ENCODE measurements around the gene SCO1. TPM values are rescaled to one million over a fixed set of nuclear protein-coding genes. Genes with fewer than 3 reads are reported as not detected.

The SCO1 gene
- total and polyA plus RNA-seq, 2 of the 4 experiments (the other 2 are of a cell fraction) = 17.0 to 21.7 TPM

- no TSS peak for BruUV-seq (replicated peaks)
- no peak overlapping the region for H2BK20ac ChIP-seq (ENCODE audit: low read depth, low read length)
- no peaks in the 10 kb centered on the region for H3K4me1 ChIP-seq (ENCODE audit: control insufficient read depth, insufficient read depth, low read length)
- H2AFZ ChIP-seq (replicated peaks; ENCODE audit: low read length, poor library complexity) = no peak overlapping the region
- H2AK5ac ChIP-seq (ENCODE audit: low read depth, low read length) = no peak overlapping the region
- H3K79me1 ChIP-seq (ENCODE audit: low read depth in 1 of 2, low read length in 2 of 2) = no peaks in the 10 kb centered on the region
- H3K14ac ChIP-seq (replicated peaks; ENCODE audit: low read depth, low read length) = no peak overlapping the region
- H2BK120ac ChIP-seq (ENCODE audit: low read depth, low read length) = no peak overlapping the region
- H2BK15ac ChIP-seq (ENCODE audit: low read depth, low read length) = no peak overlapping the region
- in situ Hi-C loops (cut with MboI; ENCODE audit: low sequenced_read_pairs) (loop anchor here (10.0 kb wide), 1 partner anchor 61 kb away; no protein-coding TSS in a partner anchor), intact Hi-C loops (cut with micrococcal nuclease) (loop anchor here (10.0 kb wide), 1 partner anchor 1269 kb away; the partner anchor contains the start of gene ZNF18), dilution Hi-C loops (cut with HindIII; ENCODE audit: low sequenced_read_pairs, unreplicated experiment) (no loop called here)
- no peak overlapping the region for H2BK5ac ChIP-seq (ENCODE audit: low read depth, low read length, poor library complexity, severe bottlenecking)
- H4K8ac ChIP-seq (ENCODE audit: low read depth in 2 of 2, low read length in 2 of 2) = no peak overlapping the region
- H3K9me1 ChIP-seq (ENCODE audit: insufficient read depth, low read length) = 0 out of 2 replicates have a peak, but pooled peaks cover 3% of the 10 kb centered on the region
- ATAC-seq (ENCODE audit: low read depth) = no peak
- DNase-seq = no peak
- H4K20me1 ChIP-seq (ENCODE audit: insufficient read depth, low read length) = no peaks in the 10 kb centered on the region
- H3K56ac ChIP-seq (ENCODE audit: extremely low read depth, insufficient read depth, low read length) = no peak overlapping the region
- H3K4ac ChIP-seq (ENCODE audit: low read depth, low read length) = no peak overlapping the region
- TF ChIP-seq CHD1 (IDR thresholded peaks at IDR 0.05; ENCODE audit: low read depth, low read length) (no peak), MAFK (IDR thresholded peaks at IDR 0.05; ENCODE audit: low read depth, low read length) (no peak), RCOR1 (IDR thresholded peaks at IDR 0.05; ENCODE audit: insufficient replicate concordance, low read length) (no peak), POLR2A (IDR thresholded peaks at IDR 0.05; ENCODE audit: low read depth, low read length) (no peak), SMC3 (IDR thresholded peaks at IDR 0.05; ENCODE audit: low read depth, low read length) (no peak), RAD21 (IDR thresholded peaks at IDR 0.05; ENCODE audit: low read length) (no peak), BHLHE40 (IDR thresholded peaks at IDR 0.05; ENCODE audit: low read depth, low read length) (no peak), MXI1 (IDR thresholded peaks at IDR 0.05; ENCODE audit: borderline replicate concordance, low read depth, low read length) (no peak), NFE2L2 (IDR thresholded peaks at IDR 0.05; ENCODE audit: low read depth, low read length) (no peak), RFX5 (IDR thresholded peaks at IDR 0.05; ENCODE audit: low read depth, low read length) (no peak)
- H3K23ac ChIP-seq (ENCODE audit: low read depth, low read length) = no peak overlapping the region
- POLR2A ChIA-PET (ENCODE audit: unreplicated experiment) = no interaction called here
- no peaks in the 10 kb centered on the region for H3K9me3 ChIP-seq (ENCODE audit: control insufficient read depth, insufficient read depth, low read length)
- no peak overlapping the region for H3K9ac ChIP-seq (ENCODE audit: low read depth, low read length)
- no peak overlapping the region for H3K18ac ChIP-seq (ENCODE audit: low read depth, low read length)
- H3K4me2 ChIP-seq (ENCODE audit: low read depth, low read length) = no peak overlapping the region
- H2AK9ac ChIP-seq (replicated peaks; ENCODE audit: low read depth, low read length, poor library complexity) = no peak overlapping the region
- peaks cover 5% of the 10 kb centered on the region for H3K36me3 ChIP-seq (ENCODE audit: control insufficient read depth, insufficient read depth, low read length)
- no peaks in the 10 kb centered on the region for H3K27me3 ChIP-seq (ENCODE audit: control insufficient read depth, insufficient read depth, low read length)
- no peak overlapping the region for H3K4me3 ChIP-seq (ENCODE audit: insufficient read depth, low read depth, low read length)
- H4K5ac ChIP-seq (ENCODE audit: low read depth, low read length) = no peak overlapping the region
- WGBS, 2 experiments (ENCODE audit: extremely low coverage in 2 of 2, insufficient read length in 1 of 2) = no CpG with 5 or more reads among the region's 2 CpGs
- CTCF ChIA-PET = no interaction called here
- no peak overlapping the region for H3K27ac ChIP-seq (ENCODE audit: insufficient read depth, low read length)
- H4K91ac ChIP-seq (ENCODE audit: insufficient read depth, low read depth, low read length) = no peak overlapping the region
These were observed 28.9 kb upstream of the SCO1 start for GRCh38 chr17:10726196-10726595.
